HG03175 (cell line): ENCODE data around the gene HMOX2.
A peak's percentile ranks its signal among the peaks of the same experiment; 100 is the strongest.

ENCODE experiments used
- ATAC-seq: cut with Tn5 transposase; IDR thresholded peaks from one replicate; pipeline ENCODE4 v1.9.1; 2021; ENCODE audit warnings: mild to moderate bottlenecking, moderate library complexity; ENCODE audit not compliant: unreplicated experiment

HMOX2 gene

DNA sequence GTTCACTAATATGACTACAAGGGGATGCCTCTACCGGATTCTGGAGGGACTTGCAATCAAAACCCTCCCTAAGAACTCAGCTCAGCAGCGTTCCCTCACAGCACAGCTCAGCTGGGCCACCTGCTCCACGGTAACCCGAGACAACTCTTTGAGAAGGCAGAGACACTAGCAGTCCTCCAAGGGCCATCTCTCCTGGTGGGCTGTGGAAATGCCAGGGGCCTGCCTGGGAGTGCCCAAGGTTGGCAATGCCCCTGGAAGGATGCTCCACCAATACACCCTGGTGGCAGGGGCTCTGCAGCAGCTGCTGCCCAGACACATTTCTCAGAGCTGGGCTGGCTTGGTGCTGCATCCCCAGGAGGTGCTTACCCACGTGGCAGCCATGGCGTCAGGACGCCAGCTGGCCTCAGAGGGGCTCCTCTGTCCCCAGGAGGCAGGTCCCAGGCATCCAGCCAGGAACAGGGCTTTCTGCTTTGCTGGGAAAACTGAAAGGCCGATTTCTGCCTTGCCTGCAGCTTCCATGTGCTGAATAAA, 45.9 kb downstream of the HMOX2 start:
- no peak for ATAC-seq

DNA sequence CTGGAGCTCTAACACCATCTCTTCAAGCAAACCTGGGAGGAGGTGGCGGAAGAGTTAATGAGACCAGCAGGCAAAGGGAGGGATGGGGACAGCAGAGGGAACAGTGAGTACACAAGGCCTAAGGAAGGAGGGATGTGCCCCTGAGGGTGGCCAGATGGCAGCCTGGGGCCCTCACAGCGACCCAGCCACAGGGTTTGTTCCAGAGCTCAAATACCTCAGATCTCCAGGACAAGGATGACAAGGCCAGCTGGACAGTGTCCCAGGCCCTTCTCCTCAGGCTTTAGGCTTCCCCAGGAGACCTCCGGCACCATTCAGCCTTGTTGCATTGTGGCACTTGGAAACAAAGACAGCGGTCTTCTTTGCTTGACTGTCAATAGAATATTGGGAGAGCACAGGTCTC, 47.5 kb downstream of the HMOX2 start:
- no peak for ATAC-seq

DNA sequence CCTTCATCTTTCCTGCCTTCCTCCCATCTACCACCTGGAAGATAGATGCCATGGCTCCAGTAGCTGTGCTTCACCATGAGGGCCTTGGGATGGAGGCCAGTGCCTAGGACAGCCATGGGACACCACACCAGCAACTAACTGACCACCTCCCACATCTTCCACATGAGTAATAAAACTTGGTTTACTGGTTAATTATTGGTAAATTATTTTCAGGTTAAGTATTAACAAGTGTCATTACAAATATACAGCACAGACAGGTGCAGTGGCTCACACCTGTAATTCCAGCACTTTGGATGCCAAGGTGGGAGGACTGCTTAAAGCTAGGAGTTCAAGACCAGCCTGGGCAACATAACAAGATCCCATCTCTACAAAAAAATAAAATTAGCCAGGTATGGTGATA, 48.4 kb downstream of the HMOX2 start:
- no peak for ATAC-seq

DNA sequence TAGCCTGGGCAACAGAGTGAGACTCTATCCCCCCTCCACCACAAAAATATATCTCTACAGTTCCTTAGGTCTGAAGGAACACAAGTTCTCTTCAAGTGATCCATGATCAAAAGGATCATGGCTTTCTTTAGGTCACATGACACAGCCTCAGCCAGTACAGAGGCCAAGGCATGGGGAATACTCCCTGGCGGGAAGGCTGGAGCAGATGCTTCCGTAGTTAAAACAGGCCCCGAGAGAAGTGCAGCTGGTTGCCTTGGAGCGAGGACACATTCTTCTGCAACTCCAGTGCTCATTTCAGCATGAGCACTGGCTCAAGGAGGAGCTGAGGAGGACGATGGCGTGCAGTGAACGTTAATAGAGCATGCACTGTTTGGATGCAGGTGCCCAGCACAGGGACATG, 48.9 kb downstream of the HMOX2 start:
- no peak for ATAC-seq

DNA sequence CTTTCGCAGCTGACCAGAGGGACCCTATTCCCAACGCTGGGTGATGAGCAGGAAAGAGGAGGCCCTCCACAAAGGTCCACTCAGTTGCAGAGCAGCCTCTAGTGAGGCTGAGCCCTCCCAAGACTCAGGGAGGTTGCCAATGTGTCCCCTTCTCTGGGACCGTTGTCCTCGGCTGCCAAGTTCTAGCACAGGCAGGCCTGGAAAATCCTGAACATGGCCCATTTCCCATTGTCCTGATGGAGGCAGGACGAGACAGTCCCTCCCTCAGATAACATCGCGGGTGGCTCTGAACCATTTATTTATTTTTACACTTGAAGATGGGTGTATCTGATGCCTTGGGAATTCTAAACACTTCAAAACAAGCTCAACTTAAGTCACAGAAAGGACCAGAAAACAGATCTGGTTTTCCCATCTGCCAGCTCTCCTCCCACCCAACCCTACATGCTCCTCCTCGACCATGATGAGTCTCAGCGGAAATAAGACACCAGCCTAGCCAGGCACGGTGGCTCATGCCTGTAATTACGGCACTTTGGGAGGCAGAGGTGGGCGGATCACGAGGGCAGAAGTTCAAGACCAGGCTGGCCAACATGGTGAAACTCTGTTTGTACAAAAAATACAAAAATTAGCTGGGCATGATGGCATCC, 49.6 kb downstream of the HMOX2 start:
- ATAC-seq, result no peak

DNA sequence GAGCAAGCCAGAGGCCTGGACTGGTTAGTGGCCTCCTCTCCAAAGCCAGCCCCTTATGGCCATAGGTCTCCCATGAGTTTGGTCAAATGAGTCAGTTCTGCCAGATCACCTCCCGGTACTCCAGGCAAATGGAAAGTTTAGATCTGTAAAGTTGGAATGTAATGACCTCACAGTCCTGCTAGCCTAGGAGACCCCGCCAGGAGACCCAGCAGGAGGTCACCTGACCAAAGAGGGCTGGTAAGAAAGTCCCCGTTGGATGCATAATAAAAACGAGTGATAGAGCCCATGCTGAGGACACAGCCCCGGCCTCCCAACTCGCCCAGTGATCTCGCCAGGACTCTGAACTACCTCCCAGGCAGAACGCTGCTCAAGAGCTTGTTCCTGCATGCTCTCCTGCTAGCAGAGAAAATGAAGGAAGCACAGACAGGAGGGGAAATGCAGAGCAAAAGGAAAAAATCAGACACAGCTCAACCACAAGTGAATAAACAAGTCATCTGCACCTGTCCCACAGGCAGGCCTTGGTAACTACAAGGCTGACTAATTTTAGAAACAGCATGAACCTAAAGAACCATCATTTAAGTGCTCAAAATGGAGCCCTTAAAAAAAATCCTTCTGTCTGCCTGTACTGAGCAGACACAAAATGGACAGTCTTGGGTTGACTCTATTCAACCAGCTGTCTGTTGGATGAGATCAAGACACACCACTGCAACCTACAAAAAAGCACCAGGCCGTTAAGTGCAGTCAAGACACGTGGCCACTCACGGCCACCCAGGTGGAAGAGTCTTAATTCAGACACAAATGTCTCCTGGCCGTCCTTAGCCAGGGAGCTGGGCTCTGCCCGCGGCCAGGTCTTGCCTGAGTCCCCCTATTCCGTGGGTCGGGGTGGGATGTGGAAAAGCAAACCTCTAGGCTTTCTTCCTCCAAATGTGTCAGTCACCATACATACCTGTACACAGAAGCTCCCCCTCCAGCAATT, 53.2 kb downstream of the HMOX2 start:
- ATAC-seq, result no peak

DNA sequence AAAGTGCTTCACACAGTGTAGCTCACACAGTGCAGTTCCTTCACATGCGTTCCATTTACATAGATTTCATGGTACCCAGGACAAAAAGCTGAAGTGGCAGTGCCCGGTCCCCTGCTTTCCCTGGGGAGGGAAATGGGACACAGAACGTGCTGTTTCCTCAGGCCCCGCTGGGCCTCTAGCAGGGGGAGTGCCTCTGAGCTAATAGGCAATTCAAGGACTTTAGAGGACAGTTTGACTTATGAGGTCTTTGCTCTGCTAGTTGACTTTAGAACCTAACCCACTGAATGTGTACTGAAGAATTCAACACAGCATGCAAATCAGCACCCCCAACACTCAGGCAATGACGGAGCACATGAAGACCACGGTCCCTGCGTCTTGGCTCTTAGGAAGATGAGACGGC, 55.6 kb downstream of the HMOX2 start:
- no peak for ATAC-seq

DNA sequence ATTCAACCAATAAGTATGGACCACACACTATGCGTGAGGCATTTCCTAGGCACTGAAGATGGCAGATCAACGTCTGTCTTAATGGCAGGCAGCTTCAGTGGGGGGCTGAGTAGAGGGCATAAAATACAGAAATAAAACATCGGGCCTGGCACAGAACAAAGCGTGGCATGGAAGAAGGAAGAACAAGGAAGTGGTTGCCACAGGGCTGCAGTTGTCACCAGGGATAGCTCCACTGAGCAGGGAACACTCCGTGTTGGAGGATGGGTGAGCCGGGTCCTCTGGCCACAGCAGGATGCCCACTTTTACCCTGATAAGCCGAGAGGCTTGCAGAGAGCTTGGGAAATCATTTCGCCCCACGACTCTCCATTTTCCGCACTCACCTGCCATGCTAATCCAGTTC, 56.0 kb downstream of the HMOX2 start:
- no peak for ATAC-seq

DNA sequence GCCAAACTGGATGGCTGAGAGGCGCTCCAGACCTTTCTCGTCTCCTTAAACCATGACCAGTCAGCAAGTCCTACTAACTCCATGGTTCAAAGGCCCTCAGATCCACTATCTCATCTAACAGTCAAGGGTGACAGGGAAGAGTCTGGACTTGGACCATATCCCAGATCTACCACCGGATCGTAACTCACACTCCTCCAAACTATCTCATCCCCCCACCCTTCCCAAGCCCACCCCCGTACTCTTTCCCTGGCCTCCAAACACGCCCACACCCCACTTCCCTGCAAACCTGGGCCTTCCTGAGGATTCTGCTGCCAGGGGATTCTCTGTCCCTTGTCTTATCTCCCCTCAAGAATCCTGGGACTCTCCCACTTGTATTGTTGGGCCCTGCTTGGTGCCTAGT, 57.3 kb downstream of the HMOX2 start:
- ATAC-seq, result no peak

DNA sequence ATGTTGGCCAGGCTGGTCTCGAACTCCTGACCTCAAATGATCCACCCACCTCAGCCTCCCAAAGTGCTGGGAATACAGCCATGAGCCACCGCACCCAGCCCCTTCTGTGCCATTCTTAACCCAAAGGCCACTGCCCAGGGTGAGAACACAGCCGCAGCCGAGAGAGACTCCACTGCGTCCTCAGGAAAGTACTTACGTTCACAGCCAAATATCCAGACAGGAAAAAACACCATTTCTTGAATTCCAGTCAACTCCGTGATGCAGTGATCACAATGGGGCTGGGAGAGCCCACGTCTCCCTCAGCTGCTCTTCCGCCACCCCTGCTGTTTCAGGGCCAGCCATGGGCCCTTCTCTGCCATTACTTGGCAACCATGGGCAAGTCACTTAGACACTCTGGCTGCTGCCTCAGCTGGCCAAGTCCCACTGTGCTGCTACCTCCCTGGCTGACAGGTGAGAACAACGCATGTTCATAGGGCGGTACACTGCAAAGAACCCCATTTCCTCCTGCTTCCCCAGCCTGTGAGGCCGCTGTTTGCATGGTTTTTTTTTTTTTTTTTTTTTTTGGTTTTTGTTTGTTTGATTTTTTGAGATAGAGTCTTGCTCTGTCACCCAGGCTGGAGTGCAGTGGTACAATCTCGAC, 58.1 kb downstream of the HMOX2 start:
- no peak for ATAC-seq

DNA sequence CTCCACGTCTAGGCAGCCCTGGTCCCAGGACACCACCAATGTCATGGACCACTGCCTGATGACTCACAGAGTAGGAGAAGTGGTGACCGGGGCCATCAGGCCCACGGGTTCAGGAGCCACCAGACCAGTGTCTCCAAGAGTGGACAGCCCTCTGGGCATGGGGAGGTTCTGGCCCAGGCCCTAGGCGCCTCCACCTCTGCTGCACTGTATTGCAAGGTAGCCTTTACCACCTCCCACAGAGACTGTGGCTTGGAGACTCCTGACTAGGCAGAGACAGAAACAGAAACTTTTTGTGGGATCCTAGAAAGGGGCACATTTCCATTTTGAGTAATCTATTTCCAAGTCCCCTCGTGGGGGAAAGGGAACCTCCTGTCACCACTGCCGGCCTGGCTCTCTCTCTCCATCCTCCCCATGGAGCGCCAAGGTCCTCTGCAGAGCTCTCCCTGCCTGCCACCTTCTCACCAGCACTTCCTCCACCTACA, 59.5 kb downstream of the HMOX2 start:
- no peak for ATAC-seq

DNA sequence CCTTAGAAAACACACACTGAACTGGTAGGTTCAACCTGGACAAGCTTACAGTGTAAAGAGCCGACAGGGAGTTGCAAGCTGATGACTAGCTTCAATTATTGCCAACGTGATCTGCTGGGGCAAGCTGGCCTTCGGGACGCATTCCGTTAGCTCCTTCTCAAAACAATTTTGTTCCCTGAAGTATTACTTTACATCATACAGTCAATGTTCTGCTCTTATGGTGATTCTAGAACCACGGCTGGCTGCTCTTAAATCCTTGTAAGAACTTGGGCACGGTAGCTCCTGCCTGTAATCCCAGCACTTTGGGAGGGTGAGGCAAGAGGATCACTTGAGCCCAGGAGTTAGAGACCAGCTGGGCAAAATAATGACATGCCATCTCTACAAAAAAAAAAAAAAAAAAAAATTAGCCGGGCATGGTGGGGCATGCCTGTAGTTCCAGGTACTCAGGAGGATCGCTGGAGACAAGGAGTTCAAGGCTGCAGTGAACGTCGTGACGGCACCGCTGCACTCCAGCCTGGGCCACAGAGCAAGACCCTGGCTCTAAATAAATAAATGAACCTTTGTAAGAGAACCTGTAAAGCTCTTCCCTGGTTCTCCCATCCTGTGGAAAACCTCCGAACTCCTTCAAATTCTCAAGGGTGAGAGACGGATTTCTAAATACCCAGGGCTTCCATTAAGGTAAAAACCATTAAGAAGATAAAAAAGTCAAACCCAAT, 60.4 kb downstream of the HMOX2 start:
- ATAC-seq, result no peak

DNA sequence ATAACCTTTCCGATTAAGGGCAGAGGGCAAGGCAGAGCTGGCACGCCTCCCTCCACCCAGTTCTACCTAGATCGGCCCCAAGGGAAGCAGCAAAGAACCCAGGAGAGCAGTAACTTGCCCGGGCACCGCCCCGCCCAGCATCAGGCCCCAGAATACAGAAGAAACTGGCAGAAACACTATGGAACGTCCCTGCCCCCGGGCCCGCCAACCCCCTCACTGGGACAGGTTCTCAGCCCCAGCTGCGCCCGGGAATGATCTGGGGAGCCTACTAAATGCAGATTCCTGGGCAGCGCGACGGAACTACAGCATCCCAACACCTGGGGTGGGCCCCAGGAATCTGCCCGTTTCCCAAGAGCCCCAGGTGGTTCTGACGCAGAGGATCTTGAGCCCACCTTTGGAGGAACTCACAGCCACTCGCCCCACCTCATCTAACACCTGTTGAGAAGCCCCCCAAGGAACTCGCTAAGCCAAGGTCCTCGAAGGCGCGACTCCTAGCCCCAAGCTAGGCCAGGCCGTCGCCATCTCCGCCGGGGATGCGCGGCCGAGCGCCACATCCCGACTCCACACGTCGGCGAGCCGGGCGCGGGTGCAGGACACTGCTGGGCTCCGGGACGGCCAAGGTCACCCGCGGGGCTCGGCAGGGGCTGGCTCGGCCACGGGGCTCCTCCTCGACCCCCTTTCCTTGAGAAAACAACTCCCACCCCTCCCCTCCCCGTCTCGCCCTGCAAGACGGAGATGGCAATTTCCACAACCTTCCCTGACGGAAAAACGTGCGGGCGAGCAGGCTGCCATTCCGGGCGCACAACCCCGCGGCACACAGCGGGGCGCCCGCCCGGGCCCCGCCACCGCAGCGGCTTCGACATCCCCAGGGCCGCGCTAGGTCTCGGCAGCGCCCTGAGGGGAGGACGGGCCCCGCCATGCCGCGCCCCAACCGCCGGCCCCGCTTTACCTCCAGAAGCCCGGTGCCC, 61.5 kb downstream of the HMOX2 start:
- peak; percentile 24 for ATAC-seq

DNA sequence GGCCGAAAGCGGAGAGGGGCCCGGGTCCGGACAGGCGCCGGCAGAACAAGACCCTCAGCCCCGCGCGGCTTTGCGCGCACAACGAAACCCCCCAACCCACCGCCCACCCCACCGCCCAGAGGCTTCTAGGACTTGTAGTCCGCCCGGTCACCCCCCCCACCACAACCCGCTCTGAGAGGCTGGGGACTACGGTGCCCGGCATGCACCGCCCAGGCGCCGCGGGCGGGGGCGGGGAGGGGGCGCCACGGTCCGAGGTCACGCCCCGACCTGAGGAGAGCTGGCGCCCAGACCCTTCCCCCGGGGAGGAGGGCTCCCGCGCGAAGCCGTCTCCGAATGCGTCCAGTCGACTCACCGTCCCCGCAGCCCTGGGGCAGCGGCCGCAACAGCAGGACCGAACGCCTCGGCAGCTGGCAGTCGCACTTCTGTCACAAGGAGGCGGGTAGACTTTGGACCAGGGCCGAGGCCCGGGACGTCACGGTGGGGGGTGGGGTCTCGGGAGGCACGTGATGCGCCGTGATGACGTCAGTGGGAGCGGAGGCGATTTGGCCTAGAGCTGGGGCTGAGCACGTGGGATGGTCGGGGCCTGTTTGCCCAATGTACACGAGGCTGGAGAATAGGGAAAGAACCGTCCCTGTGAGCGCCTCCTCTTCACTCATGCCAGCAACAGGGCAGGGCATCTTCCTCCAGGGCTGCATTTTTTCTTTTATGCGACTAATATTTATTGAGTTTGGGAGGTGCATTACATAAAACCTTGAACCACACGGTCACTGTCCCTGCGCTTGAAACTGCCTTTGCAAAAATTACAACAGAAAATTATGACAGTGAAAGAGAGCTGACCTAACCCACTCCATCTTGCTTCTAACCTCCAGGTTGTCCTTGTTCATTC, 62.4 kb downstream of the HMOX2 start, which contains the start of gene CDIP1:
TSS of gene CDIP1 (minus strand) at position 424 of the 886 bp plus-strand sequence. CDS start 24,643 bp downstream, outside the sequence.
- ATAC-seq, result peak; percentile 84

DNA sequence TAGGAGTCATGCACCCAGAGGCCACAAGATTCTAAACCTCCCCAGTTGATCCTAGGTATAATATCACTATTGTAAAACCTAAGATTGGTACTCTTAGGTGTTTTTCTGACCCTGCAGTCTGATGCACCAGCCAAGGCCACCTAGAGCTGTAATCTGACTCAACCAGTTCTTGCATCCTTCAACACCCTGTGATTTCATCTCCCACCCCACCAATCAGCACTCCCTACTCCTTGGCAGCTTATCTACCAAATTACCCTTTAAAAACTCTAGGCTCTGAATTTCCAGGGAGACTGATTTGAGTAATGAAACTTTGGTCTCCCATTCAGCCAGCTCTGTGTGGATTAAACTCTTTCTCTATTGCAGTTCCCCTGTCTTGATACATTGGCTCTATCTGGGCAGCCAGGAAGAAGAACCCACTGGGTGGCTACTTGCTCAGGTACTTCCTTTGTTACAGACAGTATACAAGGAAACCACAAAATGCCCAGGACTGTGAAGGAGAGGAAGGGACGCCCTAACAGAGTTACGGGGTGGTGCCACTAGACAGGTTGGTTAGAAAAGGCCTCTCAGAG, 63.6 kb downstream of the HMOX2 start:
- ATAC-seq, result no peak

DNA sequence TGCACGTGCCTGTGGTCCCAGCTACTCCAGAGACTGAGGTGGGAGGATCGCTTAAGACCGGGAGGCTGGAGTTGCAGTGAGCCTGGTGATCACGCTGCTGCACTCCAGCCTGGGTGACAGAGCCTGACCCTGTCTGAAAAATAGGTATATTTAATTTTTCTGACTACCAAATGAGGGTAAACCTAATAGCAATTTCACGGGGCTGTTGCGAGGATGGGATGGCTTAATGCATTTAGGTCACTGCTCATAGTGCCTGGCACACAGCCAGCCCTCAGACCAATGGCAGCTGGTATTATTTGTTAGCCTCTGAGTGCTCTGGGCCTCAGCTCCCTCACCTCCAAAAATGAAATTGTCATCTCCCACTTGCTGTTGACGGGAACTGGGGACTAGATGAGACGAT, 68.3 kb downstream of the HMOX2 start:
- no peak for ATAC-seq

DNA sequence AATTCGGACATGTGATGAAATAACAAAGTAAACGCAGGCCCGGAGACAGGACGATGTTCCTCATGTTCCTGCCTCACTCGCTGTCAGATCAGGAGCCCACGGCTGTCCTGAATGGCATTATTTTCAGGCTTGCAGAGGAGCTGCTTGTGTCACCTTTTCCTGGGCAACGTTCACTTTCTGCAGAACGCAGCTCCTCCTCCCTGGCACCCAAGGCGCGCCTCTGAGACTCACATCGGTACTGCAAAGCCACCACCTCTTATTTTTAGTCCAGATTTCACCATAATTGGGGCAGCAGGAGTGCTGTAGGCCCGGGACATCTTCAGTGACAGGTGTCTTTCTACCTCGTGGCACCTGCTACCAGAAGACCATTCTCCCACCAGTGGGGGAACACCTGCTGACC, 71.9 kb downstream of the HMOX2 start:
- ATAC-seq, result no peak

DNA sequence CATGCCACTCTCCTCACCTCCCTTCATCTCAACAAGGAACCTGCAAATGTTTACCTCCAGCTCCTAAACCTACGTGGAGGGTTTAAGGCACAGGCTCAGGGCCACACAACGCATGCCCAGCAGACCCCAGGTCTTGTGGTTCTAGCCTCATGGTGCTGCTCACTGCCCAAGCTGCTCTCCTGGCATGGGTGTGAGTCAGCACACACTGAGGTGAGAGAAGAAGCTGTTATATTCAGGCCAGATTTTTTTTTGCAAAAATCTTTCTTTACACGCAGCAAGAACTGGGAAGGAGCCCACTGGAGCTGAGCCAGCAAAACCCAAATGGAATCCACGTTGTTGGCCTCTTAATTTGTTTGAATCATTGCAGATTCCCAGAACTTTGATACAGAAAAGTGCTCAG, 74.4 kb downstream of the HMOX2 start:
- ATAC-seq, result no peak
